GOT3 (cell line): ENCODE measurements around the gene OR5L1.

Experiments
- DNase-seq: peaks from one replicate; lab custom pipeline; 2025; ENCODE audit warnings: mixed read lengths; lab: John Stamatoyannopoulos, UW

Gene OR5L1

DNA sequence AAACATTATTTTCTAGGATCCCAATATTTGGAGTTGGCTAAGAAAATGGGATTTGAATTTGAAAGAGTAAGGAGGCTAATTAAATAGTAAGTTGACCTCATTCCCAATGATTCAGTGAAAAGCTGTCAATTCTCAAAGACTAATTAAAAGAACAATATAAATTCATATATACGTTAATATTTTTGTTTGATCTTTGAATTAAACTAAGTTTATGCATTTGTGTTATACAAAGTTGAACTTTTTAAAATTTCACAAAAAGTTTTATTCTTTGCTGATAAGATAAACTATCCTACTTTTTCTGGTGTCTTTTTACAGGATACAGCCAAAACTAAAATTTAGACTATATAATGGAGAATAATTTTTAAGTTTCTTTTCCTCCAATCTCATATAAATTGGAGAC lies at the start of gene OR5L1:
TSS of gene OR5L1 (plus strand) at position 301 of the 400 bp plus-strand sequence. CDS start 100 bp downstream, outside the sequence.
- no peak for DNase-seq

DNA sequence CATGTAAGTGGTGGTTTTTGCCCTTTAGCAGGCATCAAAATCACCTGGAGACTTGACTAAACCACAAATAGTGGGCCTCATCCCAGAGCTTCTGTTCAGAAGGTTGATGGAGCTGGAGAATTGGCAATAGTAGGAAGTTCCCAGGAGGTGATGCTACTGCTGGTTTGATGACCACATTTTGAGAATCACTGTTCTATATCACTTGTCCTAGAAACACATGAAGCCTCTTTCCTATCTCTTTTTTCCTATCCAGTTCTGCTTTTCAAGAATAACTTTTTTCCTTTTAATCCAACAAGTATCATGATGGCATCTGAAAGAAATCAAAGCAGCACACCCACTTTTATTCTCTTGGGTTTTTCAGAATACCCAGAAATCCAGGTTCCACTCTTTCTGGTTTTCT lies 38.0 kb upstream of the OR5L1 start, which contains the start of gene OR5D13:
TSS of gene OR5D13 (plus strand) at position 301 of the 400 bp plus-strand sequence. CDS start at position 301, 0 bp downstream.
- no peak for DNase-seq

DNA sequence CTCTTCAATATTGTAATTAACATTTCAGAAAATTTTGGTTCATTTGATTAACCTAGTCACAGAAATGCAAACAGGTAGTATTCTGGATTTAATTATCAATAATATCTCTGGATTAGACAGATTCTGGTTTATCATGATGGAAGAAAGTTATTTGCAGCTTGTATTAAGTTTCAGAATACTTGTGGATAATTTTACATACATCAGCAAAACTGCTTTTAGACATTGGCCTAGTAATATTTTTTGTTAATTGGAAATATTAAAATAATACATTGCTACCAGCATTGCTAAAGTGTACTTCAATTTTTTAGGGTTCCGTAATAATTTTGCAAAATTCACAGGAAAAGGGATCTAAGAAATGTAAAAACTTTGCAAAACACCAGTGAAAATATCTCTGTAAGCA lies 19.6 kb upstream of the OR5L1 start:
- no peak for DNase-seq

DNA sequence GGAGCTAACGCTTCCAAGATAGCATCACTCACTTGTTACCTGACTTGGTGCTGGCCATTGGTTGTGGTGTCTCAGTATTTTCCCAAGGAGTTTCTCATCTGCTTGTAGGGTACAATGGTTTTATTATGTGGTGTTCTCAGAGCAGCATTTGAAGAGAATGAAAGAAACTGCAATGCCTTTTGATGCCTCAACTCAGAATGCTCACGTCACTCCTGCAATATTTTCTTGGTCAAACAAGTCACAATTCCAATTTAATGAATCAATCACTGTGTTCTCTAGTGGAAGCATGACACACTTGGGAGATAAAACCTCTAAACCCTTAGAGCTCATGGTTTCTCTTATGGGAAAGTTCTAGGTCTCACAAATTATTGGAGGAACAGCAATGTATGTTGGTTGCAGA lies 17.8 kb upstream of the OR5L1 start:
- DNase-seq = no peak

DNA sequence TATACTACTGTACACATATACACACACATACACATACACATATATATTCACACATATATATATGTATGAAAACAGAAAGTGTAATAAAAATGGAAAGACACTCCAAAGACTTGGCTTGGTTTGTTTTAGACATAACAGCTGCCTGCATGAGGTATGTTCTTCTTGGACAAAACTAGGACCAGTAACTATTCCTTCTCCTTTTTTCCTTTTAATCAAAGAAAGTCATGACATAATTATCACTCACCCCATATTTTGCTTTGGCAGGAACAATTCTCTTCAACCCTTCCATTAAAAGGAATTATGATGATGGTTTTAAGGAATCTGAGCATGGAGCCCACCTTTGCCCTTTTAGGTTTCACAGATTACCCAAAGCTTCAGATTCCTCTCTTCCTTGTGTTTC lies 15.9 kb upstream of the OR5L1 start, which contains the start of gene OR5D14:
TSS of gene OR5D14 (plus strand) at position 301 of the 400 bp plus-strand sequence. CDS start at position 301, 0 bp downstream.
- DNase-seq = no peak

DNA sequence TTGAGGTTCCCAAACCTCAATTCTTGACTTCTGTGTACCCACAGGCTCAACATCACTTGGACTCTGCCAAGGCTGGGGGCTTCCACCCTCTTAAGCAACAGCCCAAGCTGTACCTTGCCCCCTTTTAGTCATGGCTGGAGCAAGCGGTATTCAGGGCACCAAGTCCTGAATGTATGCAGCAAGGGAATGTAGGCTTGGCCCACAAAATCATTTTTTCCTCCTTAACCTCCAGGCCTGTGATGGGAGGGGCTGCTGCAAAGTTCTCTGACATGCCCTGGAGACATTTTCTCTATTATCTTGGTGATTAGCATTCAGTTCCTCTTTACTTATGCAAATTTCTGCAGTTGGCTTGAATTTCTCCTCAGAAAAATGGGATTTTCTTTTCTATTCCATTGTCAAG lies 4.9 kb upstream of the OR5L1 start:
- DNase-seq = no peak

DNA sequence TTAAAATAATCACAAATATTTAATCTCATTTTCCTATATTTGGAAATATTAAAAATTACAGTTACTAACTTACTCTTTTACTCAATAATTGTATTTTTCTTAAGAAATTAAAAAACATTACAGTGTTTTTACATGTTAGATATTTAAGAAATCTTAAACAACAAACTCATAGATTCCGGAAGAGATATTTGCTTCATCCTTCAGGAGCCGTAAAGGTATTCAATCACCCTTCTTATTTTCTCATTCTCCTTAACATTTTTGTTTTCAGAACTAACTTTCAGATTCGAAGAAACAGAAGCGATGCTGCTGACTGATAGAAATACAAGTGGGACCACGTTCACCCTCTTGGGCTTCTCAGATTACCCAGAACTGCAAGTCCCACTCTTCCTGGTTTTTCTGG lies 8.2 kb downstream of the OR5L1 start, which contains the start of gene OR5D18:
TSS of gene OR5D18 (plus strand) at position 301 of the 400 bp plus-strand sequence. CDS start at position 301, 0 bp downstream.
- no peak for DNase-seq

DNA sequence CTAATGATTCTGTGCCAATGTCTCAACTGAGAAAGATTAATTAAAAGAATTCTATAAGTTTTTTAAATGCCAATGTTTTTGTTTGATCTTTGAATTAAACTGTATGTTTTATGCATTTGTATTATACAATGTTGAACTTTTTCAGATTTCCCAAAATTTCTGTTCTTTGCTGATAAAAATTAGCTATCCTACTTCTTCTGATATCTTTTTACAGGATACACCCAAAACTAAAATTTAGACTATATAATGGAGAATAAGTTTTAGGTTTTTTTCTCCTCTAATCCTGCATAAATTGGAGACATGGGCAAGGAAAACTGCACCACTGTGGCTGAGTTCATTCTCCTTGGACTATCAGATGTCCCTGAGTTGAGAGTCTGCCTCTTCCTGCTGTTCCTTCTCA lies 15.8 kb downstream of the OR5L1 start, which contains the start of gene OR5L2:
TSS of gene OR5L2 (plus strand) at position 301 of the 400 bp plus-strand sequence. CDS start at position 301, 0 bp downstream.
- no peak for DNase-seq

DNA sequence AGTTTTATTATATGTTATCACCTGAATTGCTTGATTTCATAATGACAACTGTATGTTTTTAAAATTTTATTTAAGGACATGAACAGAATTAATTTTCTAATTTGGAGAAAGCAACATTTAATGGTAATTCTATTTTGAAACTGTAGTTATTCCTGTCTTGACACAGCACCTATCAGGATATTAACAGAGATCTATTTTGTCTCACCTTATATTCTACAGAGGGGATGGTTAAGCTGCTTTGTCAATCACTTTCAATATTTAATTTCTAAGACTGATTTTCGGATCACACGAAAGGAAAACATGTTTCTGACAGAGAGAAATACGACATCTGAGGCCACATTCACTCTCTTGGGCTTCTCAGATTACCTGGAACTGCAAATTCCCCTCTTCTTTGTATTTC lies 27.3 kb downstream of the OR5L1 start, which contains the start of gene OR5D16:
TSS of gene OR5D16 (plus strand) at position 301 of the 400 bp plus-strand sequence. CDS start at position 301, 0 bp downstream.
- DNase-seq = no peak

DNA sequence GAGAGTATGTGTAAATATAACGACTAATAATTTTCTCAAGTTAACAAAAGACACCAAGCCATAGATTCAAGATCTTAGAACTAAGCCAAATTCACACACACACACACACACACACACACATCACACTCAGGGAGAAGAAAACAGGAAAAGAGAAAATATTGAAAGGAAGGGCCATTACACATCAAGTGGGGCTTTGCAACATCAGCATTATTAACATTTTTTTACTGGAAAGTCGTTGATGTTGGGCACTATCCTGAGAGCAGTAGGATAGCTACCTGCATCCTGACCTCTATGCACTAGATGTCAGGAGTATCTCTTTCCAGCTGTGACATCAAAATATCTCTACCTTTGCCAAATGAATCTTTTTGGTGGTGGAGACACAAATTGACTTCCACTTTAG lies 36.3 kb downstream of the OR5L1 start:
- no peak for DNase-seq

DNA sequence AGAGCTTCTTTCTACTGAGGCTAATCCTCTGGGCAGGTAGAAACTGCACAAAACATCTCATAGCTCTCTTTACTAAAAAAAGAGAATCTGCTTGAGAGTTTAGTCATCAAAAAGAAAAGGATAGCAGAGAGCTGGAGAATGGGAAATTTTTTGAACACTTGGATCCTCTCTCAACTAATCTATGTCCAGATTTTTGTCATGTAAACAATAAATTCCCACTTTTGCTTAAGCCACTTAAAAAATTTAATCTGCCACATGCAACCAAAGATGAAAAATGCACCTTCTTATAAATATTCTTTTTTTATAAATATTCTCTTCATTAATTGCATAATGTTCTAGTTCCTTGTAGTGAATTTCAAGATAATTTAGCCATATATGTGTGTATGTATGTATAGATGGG lies 37.9 kb downstream of the OR5L1 start:
- DNase-seq = no peak

DNA sequence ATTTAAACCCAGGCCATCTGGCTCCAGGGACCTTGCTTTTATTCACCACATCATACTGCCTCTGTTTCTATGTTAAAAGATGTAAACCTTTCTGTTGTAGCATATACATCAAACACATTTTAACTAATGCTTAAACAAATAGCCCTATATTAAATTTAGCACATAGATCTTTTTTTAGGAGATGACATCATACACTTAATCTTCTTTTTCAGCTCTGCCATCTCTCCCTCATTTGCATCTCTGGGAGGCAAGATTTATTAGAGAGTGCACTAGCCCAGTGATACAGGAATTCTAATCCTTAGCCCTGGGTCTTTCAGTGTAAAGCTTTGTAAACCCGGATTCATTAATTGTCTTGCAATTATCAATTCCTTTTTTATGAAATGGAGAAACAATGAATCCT lies 41.0 kb downstream of the OR5L1 start:
- no peak for DNase-seq

DNA sequence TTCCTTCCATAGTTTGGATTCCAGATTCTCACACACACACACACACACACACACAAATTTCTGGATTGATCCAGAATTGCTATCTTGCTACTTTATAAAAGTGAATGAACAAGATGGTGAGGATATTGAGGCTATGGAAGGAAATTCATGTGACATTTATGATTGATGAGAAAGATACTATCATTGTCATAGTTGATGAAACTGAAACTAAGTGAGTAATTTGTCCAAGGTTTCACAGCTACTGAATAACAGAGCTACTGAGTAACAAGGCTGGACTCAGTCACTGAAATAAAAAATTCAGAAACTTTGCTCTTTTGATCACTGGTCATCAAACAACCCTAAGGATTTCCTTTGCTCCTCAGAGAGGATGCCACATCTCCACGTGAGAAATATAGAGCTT lies 43.5 kb downstream of the OR5L1 start:
- DNase-seq = no peak
